Peyer's patch (tissue), 4 donors: ENCODE data around the gene YEATS2.

Source experiments
- CTCF ChIP-seq, 6 experiments: fragments of 450-650 bp in 4 of 6; fragments of 200-600 bp in 2 of 6; sonication (generic) in 1 of 6; IDR thresholded peaks; one replicate each; pipeline ENCODE4 v1.5.1; 2017 to 2019; ENCODE audit warnings: antibody characterized with exemption in 6 of 6, mild to moderate bottlenecking in 3 of 6, moderate library complexity in 1 of 6
- POLR2A ChIP-seq, 2 donors: fragments of 450-650 bp; IDR thresholded peaks; one replicate each; pipeline ENCODE4 v1.5.1; 2017; ENCODE audit warnings: antibody characterized with exemption in 2 of 2, mild to moderate bottlenecking in 2 of 2, moderate library complexity in 2 of 2

GRCh38 chr3:183782576-183783276 lies 85.1 kb downstream of the YEATS2 start:
- TF ChIP-seq CTCF (IDR thresholded peaks at IDR 0.05) = no peak
- no peak for TF ChIP-seq POLR2A (IDR thresholded peaks at IDR 0.05)
